ENCODE results near the gene CAPN13.

The CAPN13 gene

GRCh38 chr2:30761226-30761625 lies 46.0 kb downstream of the CAPN13 start:
- peaks cover 16% of the 10 kb centered on the region for H3K27me3 ChIP-seq (replicated peaks; ENCODE audit: control insufficient read depth, insufficient read depth, low read length)
- no peaks in the 10 kb centered on the region for H3K4me1 ChIP-seq (ENCODE audit: control insufficient read depth, insufficient read depth, low read length)
- no peaks in the 10 kb centered on the region for H3K9me3 ChIP-seq (ENCODE audit: control insufficient read depth, low read length)
- H3K4me3 ChIP-seq (ENCODE audit: low read length), result no peak overlapping the region
- H3K36me3 ChIP-seq (ENCODE audit: control insufficient read depth, insufficient read depth, low read length, severe bottlenecking), result no peaks in the 10 kb centered on the region
- DNase-seq (ENCODE audit: low read depth), result no peak
- no peak overlapping the region for H3K9ac ChIP-seq (ENCODE audit: low read length)

GRCh38 chr2:30759481-30759880 lies 47.8 kb downstream of the CAPN13 start:
- Histone ChIP-seq H3K9me3 (ENCODE audit: control insufficient read depth, low read length) (no peaks in the 10 kb centered on the region), H3K27me3 (replicated peaks; ENCODE audit: control insufficient read depth, insufficient read depth, low read length) (peaks cover 21% of the 10 kb centered on the region), H3K4me3 (ENCODE audit: low read length) (no peak overlapping the region), H3K9ac (ENCODE audit: low read length) (no peak overlapping the region), H3K36me3 (ENCODE audit: control insufficient read depth, insufficient read depth, low read length, severe bottlenecking) (no peaks in the 10 kb centered on the region), H3K4me1 (ENCODE audit: control insufficient read depth, insufficient read depth, low read length) (no peaks in the 10 kb centered on the region)
- no peak for DNase-seq (ENCODE audit: low read depth)

- no peak for DNase-seq (ENCODE audit: low read depth)
- Histone ChIP-seq H3K36me3 (ENCODE audit: control insufficient read depth, insufficient read depth, low read length, severe bottlenecking) (no peaks in the 10 kb centered on the region), H3K27me3 (replicated peaks; ENCODE audit: control insufficient read depth, insufficient read depth, low read length) (peaks cover 23% of the 10 kb centered on the region), H3K9ac (ENCODE audit: low read length) (no peak overlapping the region), H3K4me3 (ENCODE audit: low read length) (no peak overlapping the region), H3K9me3 (ENCODE audit: control insufficient read depth, low read length) (no peaks in the 10 kb centered on the region), H3K4me1 (ENCODE audit: control insufficient read depth, insufficient read depth, low read length) (no peaks in the 10 kb centered on the region)
Observed at GRCh38 chr2:30758191-30758651, 49.0 kb downstream of the CAPN13 start.

- H3K36me3 ChIP-seq (ENCODE audit: control insufficient read depth, insufficient read depth, low read length, severe bottlenecking), result no peaks in the 10 kb centered on the region
- no peaks in the 10 kb centered on the region for H3K9me3 ChIP-seq (ENCODE audit: control insufficient read depth, low read length)
- no peak overlapping the region for H3K9ac ChIP-seq (ENCODE audit: low read length)
- no peak overlapping the region for H3K4me3 ChIP-seq (ENCODE audit: low read length)
- no peaks in the 10 kb centered on the region for H3K4me1 ChIP-seq (ENCODE audit: control insufficient read depth, insufficient read depth, low read length)
- DNase-seq (ENCODE audit: low read depth), result no peak
- peaks cover 25% of the 10 kb centered on the region for H3K27me3 ChIP-seq (replicated peaks; ENCODE audit: control insufficient read depth, insufficient read depth, low read length)
Observed at GRCh38 chr2:30757749-30758148, 49.5 kb downstream of the CAPN13 start.

- H3K9me3 ChIP-seq (ENCODE audit: control insufficient read depth, low read length), result no peaks in the 10 kb centered on the region
- no peak for DNase-seq (ENCODE audit: low read depth)
- peaks cover 33% of the 10 kb centered on the region for H3K27me3 ChIP-seq (replicated peaks; ENCODE audit: control insufficient read depth, insufficient read depth, low read length)
- H3K4me1 ChIP-seq (ENCODE audit: control insufficient read depth, insufficient read depth, low read length), result no peaks in the 10 kb centered on the region
- no peak overlapping the region for H3K9ac ChIP-seq (ENCODE audit: low read length)
- H3K4me3 ChIP-seq (ENCODE audit: low read length), result no peak overlapping the region
- H3K36me3 ChIP-seq (ENCODE audit: control insufficient read depth, insufficient read depth, low read length, severe bottlenecking), result no peaks in the 10 kb centered on the region
Observed at GRCh38 chr2:30756971-30757370, 50.3 kb downstream of the CAPN13 start.

- DNase-seq (ENCODE audit: low read depth), result no peak
Observed at GRCh38 chr2:30756051-30756719, 51.1 kb downstream of the CAPN13 start.

GRCh38 chr2:30753630-30754029 lies 53.6 kb downstream of the CAPN13 start:
- no peak for DNase-seq (ENCODE audit: low read depth)
- Histone ChIP-seq H3K9ac (ENCODE audit: low read length) (no peak overlapping the region), H3K9me3 (ENCODE audit: control insufficient read depth, low read length) (no peaks in the 10 kb centered on the region), H3K27me3 (replicated peaks; ENCODE audit: control insufficient read depth, insufficient read depth, low read length) (peaks cover 34% of the 10 kb centered on the region), H3K4me3 (ENCODE audit: low read length) (no peak overlapping the region), H3K4me1 (ENCODE audit: control insufficient read depth, insufficient read depth, low read length) (no peaks in the 10 kb centered on the region), H3K36me3 (ENCODE audit: control insufficient read depth, insufficient read depth, low read length, severe bottlenecking) (no peaks in the 10 kb centered on the region)

More at GRCh38 chr2:30756051-30756719, 51.1 kb downstream of the CAPN13 start:
- Histone ChIP-seq H3K27me3 (replicated peaks; ENCODE audit: control insufficient read depth, insufficient read depth, low read length) (peaks cover 34% of the 10 kb centered on the region), H3K36me3 (ENCODE audit: control insufficient read depth, insufficient read depth, low read length, severe bottlenecking) (no peaks in the 10 kb centered on the region), H3K4me3 (ENCODE audit: low read length) (no peak overlapping the region), H3K9me3 (ENCODE audit: control insufficient read depth, low read length) (no peaks in the 10 kb centered on the region), H3K9ac (ENCODE audit: low read length) (no peak overlapping the region), H3K4me1 (ENCODE audit: control insufficient read depth, insufficient read depth, low read length) (no peaks in the 10 kb centered on the region)

DNA sequence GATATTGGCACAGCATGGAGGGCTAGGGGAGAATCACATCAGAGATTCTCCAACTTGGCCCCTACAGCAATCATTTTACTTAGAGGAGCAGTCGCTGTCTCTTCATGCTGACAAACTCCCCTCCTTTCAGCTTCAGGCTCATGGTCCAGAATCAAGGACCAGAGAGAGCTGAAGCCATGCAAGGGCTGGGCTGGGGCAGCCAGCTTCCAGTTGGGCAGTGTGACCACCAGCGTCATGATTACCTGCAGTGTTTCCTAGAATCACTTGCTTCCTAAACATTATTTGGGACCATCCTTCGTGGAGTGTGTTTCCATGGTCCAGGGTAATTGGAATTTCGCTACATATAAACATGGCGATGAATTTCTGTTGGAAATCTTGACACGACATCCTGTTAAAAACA lies 54.4 kb downstream of the CAPN13 start:
- Histone ChIP-seq H3K4me1 (ENCODE audit: control insufficient read depth, insufficient read depth, low read length) (no peaks in the 10 kb centered on the region), H3K9ac (ENCODE audit: low read length) (no peak overlapping the region), H3K27me3 (replicated peaks; ENCODE audit: control insufficient read depth, insufficient read depth, low read length) (peaks cover 40% of the 10 kb centered on the region), H3K36me3 (ENCODE audit: control insufficient read depth, insufficient read depth, low read length, severe bottlenecking) (no peaks in the 10 kb centered on the region), H3K4me3 (ENCODE audit: low read length) (no peak overlapping the region), H3K9me3 (ENCODE audit: control insufficient read depth, low read length) (no peaks in the 10 kb centered on the region)
- no peak for DNase-seq (ENCODE audit: low read depth)

GRCh38 chr2:30747206-30747605 lies 60.0 kb downstream of the CAPN13 start:
- H3K9me3 ChIP-seq (ENCODE audit: control insufficient read depth, low read length), result no peaks in the 10 kb centered on the region
- H3K27me3 ChIP-seq (replicated peaks; ENCODE audit: control insufficient read depth, insufficient read depth, low read length), result peaks cover 42% of the 10 kb centered on the region
- H3K4me3 ChIP-seq (ENCODE audit: low read length), result no peak overlapping the region
- no peaks in the 10 kb centered on the region for H3K4me1 ChIP-seq (ENCODE audit: control insufficient read depth, insufficient read depth, low read length)
- DNase-seq (ENCODE audit: low read depth), result no peak
- H3K36me3 ChIP-seq (ENCODE audit: control insufficient read depth, insufficient read depth, low read length, severe bottlenecking), result no peaks in the 10 kb centered on the region
- H3K9ac ChIP-seq (ENCODE audit: low read length), result no peak overlapping the region

DNA sequence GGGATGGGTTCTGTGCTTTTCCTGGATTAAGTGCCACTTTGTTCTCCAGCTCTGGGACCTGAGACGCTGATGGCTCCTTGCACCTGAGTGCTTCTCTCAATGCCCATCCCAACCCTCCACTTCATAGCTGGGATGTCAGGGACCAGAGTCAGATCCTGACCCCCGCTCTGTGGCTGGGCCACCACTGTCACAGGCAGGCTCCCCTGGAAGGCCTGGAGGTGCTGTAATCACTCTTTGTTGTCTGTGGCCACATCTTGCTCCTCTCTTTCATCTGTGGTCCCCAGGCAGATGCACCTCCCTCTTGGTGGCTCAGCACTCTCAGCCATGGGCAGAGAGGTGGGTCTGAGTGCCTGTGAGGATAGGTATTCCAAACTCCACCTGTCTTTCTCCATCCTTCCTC lies 62.4 kb downstream of the CAPN13 start:
- Histone ChIP-seq H3K9me3 (ENCODE audit: control insufficient read depth, low read length) (no peaks in the 10 kb centered on the region), H3K4me3 (ENCODE audit: low read length) (no peak overlapping the region), H3K27me3 (replicated peaks; ENCODE audit: control insufficient read depth, insufficient read depth, low read length) (peaks cover 43% of the 10 kb centered on the region), H3K4me1 (ENCODE audit: control insufficient read depth, insufficient read depth, low read length) (no peaks in the 10 kb centered on the region), H3K9ac (ENCODE audit: low read length) (no peak overlapping the region), H3K36me3 (ENCODE audit: control insufficient read depth, insufficient read depth, low read length, severe bottlenecking) (no peaks in the 10 kb centered on the region)
- no peak for DNase-seq (ENCODE audit: low read depth)

DNA sequence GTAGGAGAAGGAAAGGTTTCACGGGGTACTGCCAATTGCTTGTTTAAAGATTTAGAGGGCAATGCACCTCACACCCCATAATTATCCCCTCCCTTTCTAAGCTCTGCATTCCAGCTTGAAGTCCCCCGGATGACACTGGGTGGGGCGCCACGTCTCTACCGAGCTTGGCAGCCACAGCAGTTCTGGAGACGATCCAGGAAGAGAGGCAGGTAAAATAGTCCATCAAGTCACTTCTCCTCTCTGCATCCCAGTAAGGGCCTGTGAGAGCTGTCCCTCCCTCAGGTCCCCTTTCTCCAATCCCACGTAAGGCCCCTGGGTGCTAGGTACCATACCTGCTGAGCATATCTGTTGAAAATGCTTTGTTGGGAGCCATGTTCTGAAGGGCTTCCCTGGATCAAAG lies 65.7 kb downstream of the CAPN13 start:
- DNase-seq (ENCODE audit: low read depth), result no peak
- peaks cover 55% of the 10 kb centered on the region for H3K27me3 ChIP-seq (replicated peaks; ENCODE audit: control insufficient read depth, insufficient read depth, low read length)
- H3K9ac ChIP-seq (ENCODE audit: low read length), result no peak overlapping the region
- no peaks in the 10 kb centered on the region for H3K4me1 ChIP-seq (ENCODE audit: control insufficient read depth, insufficient read depth, low read length)
- H3K4me3 ChIP-seq (ENCODE audit: low read length), result no peak overlapping the region
- H3K9me3 ChIP-seq (ENCODE audit: control insufficient read depth, low read length), result no peaks in the 10 kb centered on the region
- H3K36me3 ChIP-seq (ENCODE audit: control insufficient read depth, insufficient read depth, low read length, severe bottlenecking), result no peaks in the 10 kb centered on the region

Data from adipocyte (in vitro differentiated cells).